Neural cell (in vitro differentiated cells): ENCODE results near the gene PTGR3. TPM values are rescaled to one million over a fixed set of nuclear protein-coding genes. Genes with fewer than 3 reads are reported as not detected.

ENCODE experiments used
- H2AFZ ChIP-seq: fragments of 200-600, 300-800 bp; sonication (generic), shearing (Covaris generic); 2 replicates; pipeline ENCODE4 v1.6.0; 2014; ENCODE audit warnings: low read depth, mild to moderate bottlenecking, antibody characterized with exemption, low read length, moderate library complexity
- H3F3A ChIP-seq: fragments of 200-600 bp; shearing (Covaris generic); 2 replicates; pipeline ENCODE4 v1.6.1; 2016; ENCODE audit warnings: mild to moderate bottlenecking, moderate library complexity, mixed read lengths, antibody characterized with exemption, low read length; ENCODE audit not compliant: insufficient read depth, poor library complexity, severe bottlenecking
- H3K27ac ChIP-seq: fragments of 200-600, 300-800 bp; sonication (generic), shearing (Covaris generic); 2 replicates; pipeline ENCODE4 v1.5.1; 2014; ENCODE audit warnings: mild to moderate bottlenecking, low read length, moderate library complexity
- H3K27me3 ChIP-seq: fragments of 300-800, 200-600 bp; sonication (generic), shearing (Covaris generic); 2 replicates; pipeline ENCODE4 v1.6.0; 2014; ENCODE audit warnings: mild to moderate bottlenecking, low read depth, low read length, moderate library complexity; ENCODE audit not compliant: insufficient read depth
- H3K36me3 ChIP-seq: fragments of 300-800, 200-600 bp; sonication (generic), shearing (Covaris generic); 2 replicates; pipeline ENCODE4 v1.5.1; 2014; ENCODE audit warnings: mild to moderate bottlenecking, antibody characterized with exemption, low read length, moderate library complexity; ENCODE audit not compliant: insufficient read depth
- H3K4me2 ChIP-seq: fragments of 300-800, 200-600 bp; sonication (generic), shearing (Covaris generic); 2 replicates; pipeline ENCODE4 v1.6.0; 2014; ENCODE audit warnings: mild to moderate bottlenecking, low read length
- H3K4me3 ChIP-seq: fragments of 300-800, 200-600 bp; sonication (generic), shearing (Covaris generic); 2 replicates; pipeline ENCODE4 v1.5.1; 2014; ENCODE audit warnings: mild to moderate bottlenecking, low read length, moderate library complexity
- H3K79me2 ChIP-seq: fragments of 200-600 bp; shearing (Covaris generic); replicated peaks from 2 replicates; pipeline ENCODE4 v1.6.0; 2014; ENCODE audit warnings: mild to moderate bottlenecking, low read length, moderate library complexity; ENCODE audit not compliant: insufficient read depth
- H3K9ac ChIP-seq: fragments of 300-800, 200-600 bp; sonication (generic), shearing (Covaris generic); 2 replicates; pipeline ENCODE4 v1.6.1; 2016; ENCODE audit warnings: mild to moderate bottlenecking, low read length, mixed read lengths
- H3K9me2 ChIP-seq: fragments of 200-600 bp; shearing (Covaris generic); 2 replicates; pipeline ENCODE4 v1.6.1; 2016; ENCODE audit warnings: mild to moderate bottlenecking, low read length, mixed read lengths; ENCODE audit not compliant: insufficient read depth
- H3K9me3 ChIP-seq: fragments of 200-600, 300-800 bp; sonication (generic), shearing (Covaris generic); 2 replicates; pipeline ENCODE4 v1.6.1; 2016; ENCODE audit warnings: mild to moderate bottlenecking, mixed run types, low read length, moderate library complexity, mixed read lengths
- H4K20me1 ChIP-seq: fragments of 200-600 bp; shearing (Covaris generic); 2 replicates; pipeline ENCODE4 v1.6.1; 2016; ENCODE audit warnings: mild to moderate bottlenecking, mixed run types; ENCODE audit not compliant: insufficient read depth
- EP300 ChIP-seq: fragments of 450-650 bp; conservative IDR thresholded peaks from 2 replicates; pipeline ENCODE4 v1.6.1; 2014; ENCODE audit warnings: antibody characterized with exemption, mild to moderate bottlenecking, moderate library complexity; ENCODE audit not compliant: poor library complexity, severe bottlenecking
- EZH2 ChIP-seq: fragments of 200-600, 300-800 bp; shearing (Covaris generic), sonication (generic); IDR thresholded peaks from 2 replicates; pipeline ENCODE4 v1.6.1; 2014; ENCODE audit warnings: antibody characterized with exemption, low read length, borderline replicate concordance, mild to moderate bottlenecking; ENCODE audit not compliant: insufficient read depth, poor library complexity, severe bottlenecking
- MXI1 ChIP-seq: fragments of 450-650 bp; conservative IDR thresholded peaks from 2 replicates; pipeline ENCODE4 v1.6.1; 2014; ENCODE audit warnings: antibody characterized with exemption, mild to moderate bottlenecking; ENCODE audit not compliant: poor library complexity, severe bottlenecking
- RAD21 ChIP-seq: fragments of 450-650 bp; conservative IDR thresholded peaks from 2 replicates; pipeline ENCODE4 v1.6.1; 2014; ENCODE audit warnings: antibody characterized with exemption, mild to moderate bottlenecking, moderate library complexity
- SMC3 ChIP-seq: fragments of 450-650 bp; conservative IDR thresholded peaks from 2 replicates; pipeline ENCODE4 v1.6.1; 2014; ENCODE audit warnings: antibody characterized with exemption, mild to moderate bottlenecking, moderate library complexity; ENCODE audit not compliant: poor library complexity
- polyA plus RNA-seq: library from polyadenylated mRNA; depleted of rRNA; stranded (reverse); fragments of >200 nt; gene quantifications from 2 replicates; pipeline ENCODE4 v1.2.3, GENCODE V29; 2014
- TF ChIP-seq, protein P1 (sequence below): IDR thresholded peaks from 2 replicates; pipeline ENCODE4 v1.6.1; 2012; ENCODE audit warnings: borderline replicate concordance
- TF ChIP-seq, protein P2 (sequence below): fragments of 450-650 bp; IDR thresholded peaks from 2 replicates; pipeline ENCODE4 v1.5.1; 2014; ENCODE audit warnings: antibody characterized with exemption, mild to moderate bottlenecking, moderate library complexity; ENCODE audit not compliant: poor library complexity, severe bottlenecking

PTGR3 gene
- polyA plus RNA-seq, 1 donor from 2014 or later: 5.9 TPM

DNA sequence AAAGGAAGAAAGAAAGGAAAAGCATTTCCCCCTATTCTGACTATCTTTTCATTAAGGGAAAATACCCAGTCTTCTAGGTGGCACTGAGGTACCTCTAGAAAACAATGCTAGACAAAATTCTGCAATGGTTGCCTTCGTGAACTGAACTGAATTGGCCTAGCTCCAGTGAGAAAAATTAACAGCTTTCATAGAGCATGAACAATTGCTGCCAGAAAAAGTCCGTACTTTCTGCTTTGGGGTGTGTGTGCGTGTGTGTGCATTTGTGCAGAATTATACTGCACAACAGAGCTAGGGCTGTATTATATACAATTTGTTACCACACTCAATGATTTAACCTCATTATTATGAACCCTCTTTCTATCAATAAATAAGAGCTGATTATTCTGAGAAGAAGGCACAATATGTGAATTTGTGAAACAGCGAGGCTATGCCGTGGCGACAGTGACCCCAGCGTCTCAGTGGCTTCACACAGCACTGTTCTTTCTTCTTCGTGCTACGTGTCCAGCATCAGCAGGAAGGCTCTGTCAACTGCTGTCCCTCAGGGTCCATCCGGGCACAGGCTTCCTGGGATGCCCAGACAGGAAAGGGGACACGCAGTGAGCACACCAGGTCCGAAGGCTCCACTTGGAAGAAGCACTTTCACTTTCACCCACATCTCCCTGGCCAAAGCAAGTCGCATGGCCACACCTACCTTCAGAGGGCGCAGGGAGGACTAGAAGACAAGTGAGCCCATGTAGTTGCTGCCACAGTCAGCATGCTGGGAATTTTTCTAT is 47.5 kb downstream of the PTGR3 start:
- no peaks in the 10 kb centered on the region for H3F3A ChIP-seq
- H3K9me3 ChIP-seq: no peaks in the 10 kb centered on the region
- H3K27ac ChIP-seq: no peak overlapping the region
- no peak overlapping the region for H3K9ac ChIP-seq
- no peak overlapping the region for H2AFZ ChIP-seq
- H4K20me1 ChIP-seq: no peaks in the 10 kb centered on the region
- no peaks in the 10 kb centered on the region for H3K27me3 ChIP-seq
- no peaks in the 10 kb centered on the region for H3K9me2 ChIP-seq
- H3K36me3 ChIP-seq: no peaks in the 10 kb centered on the region
- no peak overlapping the region for H3K4me2 ChIP-seq
- no peaks in the 10 kb centered on the region for H3K79me2 ChIP-seq
- TF ChIP-seq MXI1 (no peak), RAD21 (no peak), EZH2 (no peak), SMC3 (no peak), EP300 (no peak)
- TF ChIP-seq, protein P1, sequence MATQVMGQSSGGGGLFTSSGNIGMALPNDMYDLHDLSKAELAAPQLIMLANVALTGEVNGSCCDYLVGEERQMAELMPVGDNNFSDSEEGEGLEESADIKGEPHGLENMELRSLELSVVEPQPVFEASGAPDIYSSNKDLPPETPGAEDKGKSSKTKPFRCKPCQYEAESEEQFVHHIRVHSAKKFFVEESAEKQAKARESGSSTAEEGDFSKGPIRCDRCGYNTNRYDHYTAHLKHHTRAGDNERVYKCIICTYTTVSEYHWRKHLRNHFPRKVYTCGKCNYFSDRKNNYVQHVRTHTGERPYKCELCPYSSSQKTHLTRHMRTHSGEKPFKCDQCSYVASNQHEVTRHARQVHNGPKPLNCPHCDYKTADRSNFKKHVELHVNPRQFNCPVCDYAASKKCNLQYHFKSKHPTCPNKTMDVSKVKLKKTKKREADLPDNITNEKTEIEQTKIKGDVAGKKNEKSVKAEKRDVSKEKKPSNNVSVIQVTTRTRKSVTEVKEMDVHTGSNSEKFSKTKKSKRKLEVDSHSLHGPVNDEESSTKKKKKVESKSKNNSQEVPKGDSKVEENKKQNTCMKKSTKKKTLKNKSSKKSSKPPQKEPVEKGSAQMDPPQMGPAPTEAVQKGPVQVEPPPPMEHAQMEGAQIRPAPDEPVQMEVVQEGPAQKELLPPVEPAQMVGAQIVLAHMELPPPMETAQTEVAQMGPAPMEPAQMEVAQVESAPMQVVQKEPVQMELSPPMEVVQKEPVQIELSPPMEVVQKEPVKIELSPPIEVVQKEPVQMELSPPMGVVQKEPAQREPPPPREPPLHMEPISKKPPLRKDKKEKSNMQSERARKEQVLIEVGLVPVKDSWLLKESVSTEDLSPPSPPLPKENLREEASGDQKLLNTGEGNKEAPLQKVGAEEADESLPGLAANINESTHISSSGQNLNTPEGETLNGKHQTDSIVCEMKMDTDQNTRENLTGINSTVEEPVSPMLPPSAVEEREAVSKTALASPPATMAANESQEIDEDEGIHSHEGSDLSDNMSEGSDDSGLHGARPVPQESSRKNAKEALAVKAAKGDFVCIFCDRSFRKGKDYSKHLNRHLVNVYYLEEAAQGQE: no peak
- no peak overlapping the region for H3K4me3 ChIP-seq

DNA sequence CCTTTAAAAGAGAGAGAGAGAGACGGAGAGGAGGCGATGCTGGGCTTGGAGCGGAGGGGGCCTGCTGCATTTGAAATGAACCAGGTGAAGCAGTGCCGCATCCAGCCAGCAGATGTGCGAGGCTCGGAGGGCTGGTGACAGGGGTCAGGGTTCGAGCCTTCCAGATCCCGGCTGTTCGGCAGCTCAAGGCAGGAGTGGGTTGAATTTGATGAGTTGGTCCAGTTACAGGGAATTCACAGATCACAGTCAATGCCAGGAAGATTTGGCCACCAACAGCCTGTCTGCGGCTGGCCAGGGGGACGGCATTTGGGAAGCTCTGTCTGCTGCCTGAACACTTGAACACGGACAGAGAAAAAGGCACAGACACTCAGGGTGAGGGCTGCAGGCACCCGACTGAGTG is 48.6 kb downstream of the PTGR3 start:
- Histone ChIP-seq H2AFZ (no peak overlapping the region), H4K20me1 (no peaks in the 10 kb centered on the region), H3K9me3 (no peaks in the 10 kb centered on the region), H3K9me2 (no peaks in the 10 kb centered on the region), H3K4me3 (no peak overlapping the region), H3F3A (no peaks in the 10 kb centered on the region), H3K4me2 (peak overlapping the region; percentile 14), H3K36me3 (no peaks in the 10 kb centered on the region), H3K79me2 (no peaks in the 10 kb centered on the region), H3K27ac (no peak overlapping the region), H3K27me3 (no peaks in the 10 kb centered on the region), H3K9ac (no peak overlapping the region)
- no peak for TF ChIP-seq EZH2
- TF ChIP-seq, protein P2, sequence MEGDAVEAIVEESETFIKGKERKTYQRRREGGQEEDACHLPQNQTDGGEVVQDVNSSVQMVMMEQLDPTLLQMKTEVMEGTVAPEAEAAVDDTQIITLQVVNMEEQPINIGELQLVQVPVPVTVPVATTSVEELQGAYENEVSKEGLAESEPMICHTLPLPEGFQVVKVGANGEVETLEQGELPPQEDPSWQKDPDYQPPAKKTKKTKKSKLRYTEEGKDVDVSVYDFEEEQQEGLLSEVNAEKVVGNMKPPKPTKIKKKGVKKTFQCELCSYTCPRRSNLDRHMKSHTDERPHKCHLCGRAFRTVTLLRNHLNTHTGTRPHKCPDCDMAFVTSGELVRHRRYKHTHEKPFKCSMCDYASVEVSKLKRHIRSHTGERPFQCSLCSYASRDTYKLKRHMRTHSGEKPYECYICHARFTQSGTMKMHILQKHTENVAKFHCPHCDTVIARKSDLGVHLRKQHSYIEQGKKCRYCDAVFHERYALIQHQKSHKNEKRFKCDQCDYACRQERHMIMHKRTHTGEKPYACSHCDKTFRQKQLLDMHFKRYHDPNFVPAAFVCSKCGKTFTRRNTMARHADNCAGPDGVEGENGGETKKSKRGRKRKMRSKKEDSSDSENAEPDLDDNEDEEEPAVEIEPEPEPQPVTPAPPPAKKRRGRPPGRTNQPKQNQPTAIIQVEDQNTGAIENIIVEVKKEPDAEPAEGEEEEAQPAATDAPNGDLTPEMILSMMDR: peak; percentile 10
